Fibroblast of upper back skin (primary cell): ENCODE data around the gene ADAMTSL3.
A peak's percentile ranks its signal among the peaks of the same experiment; 100 is the strongest.

Experiments used
- DNase-seq: peaks from one replicate; pipeline ENCODE4 v3.0.0-alpha.2; 2013

ADAMTSL3 gene

GRCh38 chr15:83887404-83887803 is 233.5 kb downstream of the ADAMTSL3 start:
- DNase-seq = no peak

GRCh38 chr15:83887961-83888360 is 234.0 kb downstream of the ADAMTSL3 start:
- DNase-seq = no peak

GRCh38 chr15:83889995-83890394 is 236.1 kb downstream of the ADAMTSL3 start:
- no peak for DNase-seq

DNA sequence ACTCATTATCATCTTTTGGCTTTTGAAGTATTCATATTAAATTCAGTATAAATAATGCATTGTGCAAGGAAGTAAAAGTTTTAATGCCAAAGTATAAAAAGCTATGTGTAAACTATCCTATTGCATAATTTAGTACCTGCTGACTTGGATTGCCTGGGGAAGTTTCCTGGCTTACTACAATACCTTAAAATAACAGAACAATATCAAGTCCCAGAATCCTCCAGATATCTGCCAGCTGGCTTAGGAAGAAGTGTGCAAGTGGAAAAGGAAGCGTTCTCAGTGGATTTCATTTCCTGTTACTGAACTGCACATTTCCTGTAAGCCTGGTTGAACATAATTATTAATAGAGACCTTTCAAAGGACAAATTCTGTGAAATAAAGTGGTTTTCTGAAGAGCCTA is 236.7 kb downstream of the ADAMTSL3 start:
- DNase-seq = no peak

- no peak for DNase-seq
Observed at GRCh38 chr15:83892498-83892897, 238.6 kb downstream of the ADAMTSL3 start.

- DNase-seq = no peak
Observed at GRCh38 chr15:83893308-83893707, 239.4 kb downstream of the ADAMTSL3 start.

DNA sequence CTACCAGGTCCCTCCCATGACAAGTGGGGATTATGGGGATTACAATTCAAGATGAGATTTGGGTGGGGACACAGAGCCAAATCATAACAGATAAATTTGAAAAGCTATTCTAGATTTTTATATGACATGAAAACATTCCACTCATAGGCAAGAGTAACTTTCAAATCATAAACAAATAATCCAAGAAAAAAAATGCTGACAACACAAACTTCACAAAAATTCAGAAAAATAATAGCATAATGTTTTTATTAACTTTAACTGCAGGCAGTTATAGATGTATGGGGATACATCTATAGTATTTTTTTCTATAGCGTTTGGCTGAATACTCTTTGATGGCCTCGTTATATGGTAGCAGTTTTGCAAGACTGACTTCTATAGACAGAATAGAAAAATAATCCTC is 243.1 kb downstream of the ADAMTSL3 start:
- no peak for DNase-seq

GRCh38 chr15:83898361-83898760 is 244.4 kb downstream of the ADAMTSL3 start:
- no peak for DNase-seq

DNA sequence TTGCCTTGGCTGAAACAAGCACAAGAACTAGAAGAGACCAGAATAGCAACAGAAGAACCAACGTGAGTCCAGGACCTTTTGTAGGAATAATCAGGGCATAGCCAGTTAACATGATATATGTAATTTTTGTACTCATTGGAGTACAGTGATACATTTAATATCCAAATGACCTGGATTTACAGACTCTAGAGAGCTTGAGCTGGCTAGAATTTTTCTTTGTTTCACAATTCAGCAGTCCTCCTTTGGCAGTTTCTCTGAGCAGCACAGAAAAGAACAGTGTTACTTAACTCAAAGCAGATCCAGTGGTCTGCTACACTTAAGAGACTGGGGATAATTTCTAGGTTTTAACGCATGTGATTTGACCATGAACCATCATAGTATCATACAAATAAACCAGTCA is 245.7 kb downstream of the ADAMTSL3 start:
- DNase-seq = no peak

DNA sequence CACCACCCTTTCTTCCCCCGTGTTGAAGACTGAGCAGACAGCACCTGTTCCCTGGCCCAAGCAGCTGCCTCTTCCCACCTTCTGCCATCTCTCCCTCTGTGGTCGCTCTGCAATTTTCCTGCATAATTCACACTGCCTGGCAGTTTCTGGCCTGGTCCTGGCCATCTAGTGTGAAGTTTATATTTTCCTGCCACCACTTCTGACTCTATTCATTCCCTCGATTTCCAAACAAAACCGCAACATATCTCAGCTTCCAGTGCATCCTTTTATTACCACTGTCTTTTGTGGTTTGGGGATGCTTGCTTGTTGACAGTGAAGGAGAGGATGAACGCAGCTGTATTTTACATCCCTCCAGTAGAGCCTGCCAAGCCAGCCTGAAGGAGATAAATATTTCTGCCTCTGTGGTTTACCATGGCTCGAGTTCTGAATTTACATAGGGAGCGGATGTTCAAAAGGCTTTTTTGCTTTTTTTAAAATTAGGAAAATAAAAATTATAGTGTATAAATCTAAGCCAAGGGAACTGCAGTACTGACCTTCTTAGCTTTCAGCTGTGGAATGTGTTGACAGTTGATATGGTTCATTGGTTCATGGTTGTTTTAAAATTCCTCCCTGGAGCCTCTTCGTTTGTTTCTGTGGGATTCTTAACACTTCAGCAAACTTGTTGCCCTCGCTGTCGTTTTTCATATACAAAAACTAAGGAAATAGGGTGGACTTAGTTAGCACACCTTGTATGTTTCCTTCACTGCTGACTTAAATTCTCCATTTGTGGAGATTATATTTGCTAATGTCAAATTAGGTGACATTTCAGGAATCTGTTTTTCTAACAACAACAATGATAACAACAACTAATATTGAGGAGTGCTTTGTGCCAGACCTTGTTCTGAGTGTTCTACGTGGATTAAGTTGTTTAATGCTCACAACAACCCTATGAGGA is 250.5 kb downstream of the ADAMTSL3 start:
- DNase-seq = peak; percentile 92

GRCh38 chr15:83905556-83906273 is 251.8 kb downstream of the ADAMTSL3 start:
- DNase-seq = no peak

DNA sequence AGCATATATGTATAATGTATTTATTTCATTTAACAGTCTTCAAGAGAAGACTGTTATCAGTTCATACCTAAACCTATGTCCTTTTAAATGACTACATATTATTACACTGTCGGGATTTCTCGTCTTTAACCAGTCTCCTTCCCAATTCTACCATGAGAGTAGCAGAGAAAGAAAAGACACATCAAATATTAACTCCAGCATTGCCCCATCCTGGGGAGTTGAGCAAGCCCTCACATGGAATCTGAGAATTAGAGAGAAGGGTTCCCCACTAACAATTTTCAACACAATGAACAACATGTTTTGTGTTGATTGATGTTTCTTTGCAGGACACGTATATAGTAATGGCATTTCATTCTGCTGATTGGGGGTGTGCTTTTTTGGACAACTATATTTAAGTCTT is 257.4 kb downstream of the ADAMTSL3 start:
- DNase-seq = no peak

- no peak for DNase-seq
Observed at GRCh38 chr15:83912343-83912742, 258.4 kb downstream of the ADAMTSL3 start.

- no peak for DNase-seq
Observed at GRCh38 chr15:83913034-83913632, 259.2 kb downstream of the ADAMTSL3 start.

DNA sequence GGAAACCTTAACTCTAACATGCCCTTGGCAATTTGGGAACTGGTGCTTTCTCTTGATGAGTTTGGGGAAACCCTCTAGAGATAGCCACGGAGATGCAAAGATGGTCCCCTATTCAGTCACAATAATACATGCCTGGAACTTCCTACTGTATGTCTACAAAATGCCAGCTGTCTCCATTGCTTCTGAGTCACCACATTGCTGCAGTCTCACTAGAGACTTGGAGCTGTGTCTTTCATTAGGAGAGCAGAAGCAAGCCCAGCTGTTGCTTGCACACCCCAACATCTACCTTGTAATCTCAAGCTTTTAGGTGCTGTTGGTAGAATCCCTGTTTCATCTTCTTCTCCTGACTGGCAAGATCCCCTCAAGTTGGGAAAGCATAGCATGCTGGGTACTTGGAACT is 261.0 kb downstream of the ADAMTSL3 start:
- DNase-seq = no peak

- DNase-seq = no peak
Observed at GRCh38 chr15:83917432-83917831, 263.5 kb downstream of the ADAMTSL3 start.

GRCh38 chr15:83918011-83918410 is 264.1 kb downstream of the ADAMTSL3 start:
- no peak for DNase-seq

- no peak for DNase-seq
Observed at GRCh38 chr15:83919319-83919830, 265.5 kb downstream of the ADAMTSL3 start.

- DNase-seq = no peak
Observed at GRCh38 chr15:83919978-83920510, 266.1 kb downstream of the ADAMTSL3 start.

DNA sequence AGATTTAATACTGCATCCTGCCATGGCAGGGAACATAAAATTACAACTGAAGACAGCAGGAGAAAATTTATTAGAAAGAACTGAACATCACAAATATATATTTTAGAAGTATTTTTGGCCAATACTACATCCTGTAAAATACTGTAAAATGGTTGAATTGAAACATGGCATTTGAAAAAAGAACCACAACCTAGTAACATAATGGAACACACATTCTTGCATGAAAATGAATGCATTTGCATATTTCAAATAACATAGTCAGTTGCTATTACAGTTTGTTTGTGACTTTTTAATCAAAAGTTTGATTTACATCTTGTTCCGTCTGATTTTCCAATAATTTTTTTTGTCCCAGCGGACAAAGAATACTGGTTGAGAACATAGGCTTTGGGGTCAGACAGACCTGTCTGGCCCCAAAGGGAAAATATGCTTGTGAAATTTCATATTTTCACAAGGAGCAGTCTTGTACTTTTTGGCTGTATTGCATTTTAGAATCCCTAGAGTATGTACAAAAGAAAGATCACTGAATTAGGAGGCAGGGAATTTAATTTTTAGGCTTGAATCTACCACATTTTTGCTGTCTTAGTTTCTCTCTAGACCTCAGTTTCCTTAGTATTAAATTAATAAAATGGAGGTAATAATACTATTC is 268.8 kb downstream of the ADAMTSL3 start:
- DNase-seq = no peak

- DNase-seq = peak; percentile 9
Observed at GRCh38 chr15:83926116-83926515, 272.2 kb downstream of the ADAMTSL3 start.

DNA sequence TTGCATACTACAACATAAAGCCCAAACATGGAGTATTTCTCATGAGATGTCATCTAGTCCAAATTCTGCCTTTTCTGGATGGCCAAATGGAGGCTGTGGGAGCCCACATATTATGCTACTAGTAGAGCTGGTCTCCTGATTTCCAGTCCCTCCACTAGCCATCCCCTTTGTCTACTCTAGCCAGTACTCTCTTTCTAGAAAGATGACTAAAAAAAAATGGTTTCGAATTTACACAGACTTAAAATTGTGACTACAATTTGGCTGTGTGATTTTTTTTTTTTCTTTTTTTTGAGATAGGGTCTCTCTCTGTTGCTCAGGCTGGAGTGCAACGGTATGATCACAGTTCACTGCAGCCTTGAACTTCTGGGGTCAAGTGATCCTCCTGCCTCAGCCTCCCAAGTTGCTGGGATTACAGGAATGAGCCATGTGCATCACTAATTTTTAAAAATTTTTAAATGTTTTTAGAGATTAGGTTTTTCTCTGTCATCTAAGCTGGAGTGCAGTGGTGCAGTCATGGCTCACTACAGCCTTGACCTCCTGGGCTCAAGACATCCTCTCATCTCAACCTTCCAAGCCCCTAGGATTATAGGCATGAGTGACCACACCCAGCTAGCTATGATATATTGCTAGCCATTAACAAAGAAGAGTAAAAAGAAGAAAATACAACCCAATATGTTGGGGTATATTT is 273.9 kb downstream of the ADAMTSL3 start:
- no peak for DNase-seq
